Left lung (tissue), 10 donors: ENCODE measurements around the gene TMEM185A. TPM values are rescaled to one million over a fixed set of nuclear protein-coding genes. Genes with fewer than 3 reads are reported as not detected.

ENCODE experiments used
- ATAC-seq: fragments of 200-7000 bp; cut with Tn5 transposase; one replicate; pipeline ENCODE4 v1.9.1; 2020; ENCODE audit warnings: moderate library complexity
- DNase-seq, 4 donors: peaks; one replicate each; pipeline ENCODE4 v3.0.0-alpha.2; 2013 to 2020
- H3K27ac ChIP-seq, 2 donors: fragments of 200-600 bp; sonication (generic) in 1 of 2; one replicate each; pipeline versions ENCODE4 v1.5.0 to v1.8.0; 2020 to 2021
- H3K27me3 ChIP-seq, 2 donors: fragments of 200-600 bp; sonication (generic) in 1 of 2; one replicate each; pipeline versions ENCODE4 v1.5.0 to v1.8.0; 2020 to 2021
- H3K36me3 ChIP-seq, 2 donors: fragments of 200-600 bp; sonication (generic) in 1 of 2; one replicate each; pipeline versions ENCODE4 v1.5.0 to v1.8.0; 2020 to 2021
- H3K4me1 ChIP-seq, 2 donors: fragments of 200-600 bp; one replicate each; pipeline ENCODE4 v1.8.0; 2021
- H3K4me3 ChIP-seq, 2 donors: fragments of 200-600 bp; sonication (generic) in 1 of 2; one replicate each; pipeline versions ENCODE4 v1.5.0 to v1.8.0; 2020 to 2021; ENCODE audit warnings: mild to moderate bottlenecking in 1 of 2
- H3K9me3 ChIP-seq, 2 donors: fragments of 200-600 bp; sonication (generic) in 1 of 2; one replicate each; pipeline versions ENCODE4 v1.5.0 to v1.8.0; 2020 to 2021
- intact Hi-C, 2 donors: fragments of 100-400 bp; cut with DNase I; formaldehyde crosslinking; loops; one replicate each; pipeline versions ENCODE4 v1.11.2 to v1.14.2; 2022
- polyA plus RNA-seq, 6 donors: library from polyadenylated mRNA; unstranded; fragments of 120-200 nt; gene quantifications; one replicate each; pipeline ENCODE4 v1.2.1, GENCODE V29; 2013; ENCODE audit not compliant: insufficient read length in 6 of 6
- total RNA-seq, 2 donors: library from RNA; stranded (reverse); fragmentation: NEBNext Ultra II Directional; extraction: Animal tissue kit (Norgen Biotek cat#: 25700); gene quantifications; one replicate each; pipeline ENCODE4 v1.2.1, GENCODE V29; 2021
- TF ChIP-seq, protein P1 (sequence below), 2 donors: fragments of 200-600 bp; sonication (generic) in 1 of 2; IDR thresholded peaks; one replicate each; pipeline versions ENCODE4 v1.5.0 to v1.8.0; 2021; ENCODE audit warnings: antibody characterized with exemption in 2 of 2
- donor health status: DM: no; HTN: yes; CAD: no.
- donor health status: DM: no; HTN: no; CAD: no.

Gene TMEM185A
- total and polyA plus RNA-seq, 8 donors: 20.0 to 41.6 (median 39.6) TPM

DNA sequence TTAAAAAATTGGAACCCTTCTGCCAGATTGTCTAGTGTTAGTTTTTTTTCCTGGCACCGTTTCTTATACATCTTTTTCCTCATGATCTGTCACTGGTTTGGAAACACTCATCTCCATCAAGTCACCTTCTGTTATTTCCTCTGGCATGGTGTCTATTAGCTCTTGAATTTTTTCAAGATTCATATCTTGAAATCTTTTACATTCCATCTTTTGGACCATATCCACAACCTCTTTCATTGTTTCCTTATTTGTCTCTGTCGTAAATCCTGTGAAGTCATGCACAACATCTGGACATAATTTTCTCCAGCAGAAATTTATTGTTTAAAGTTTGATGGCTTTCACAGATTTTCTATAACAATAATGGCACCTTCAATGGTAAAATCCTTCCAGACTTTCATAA, 10.2 kb upstream of the TMEM185A start:
- Histone ChIP-seq H3K4me3 (no peak overlapping the region), H3K36me3 (no peaks in the 10 kb centered on the region), H3K27ac (no peak overlapping the region), H3K9me3 (no peaks in the 10 kb centered on the region), H3K27me3 (no peaks in the 10 kb centered on the region), H3K4me1 (no peaks in the 10 kb centered on the region)
- TF ChIP-seq, protein P1, sequence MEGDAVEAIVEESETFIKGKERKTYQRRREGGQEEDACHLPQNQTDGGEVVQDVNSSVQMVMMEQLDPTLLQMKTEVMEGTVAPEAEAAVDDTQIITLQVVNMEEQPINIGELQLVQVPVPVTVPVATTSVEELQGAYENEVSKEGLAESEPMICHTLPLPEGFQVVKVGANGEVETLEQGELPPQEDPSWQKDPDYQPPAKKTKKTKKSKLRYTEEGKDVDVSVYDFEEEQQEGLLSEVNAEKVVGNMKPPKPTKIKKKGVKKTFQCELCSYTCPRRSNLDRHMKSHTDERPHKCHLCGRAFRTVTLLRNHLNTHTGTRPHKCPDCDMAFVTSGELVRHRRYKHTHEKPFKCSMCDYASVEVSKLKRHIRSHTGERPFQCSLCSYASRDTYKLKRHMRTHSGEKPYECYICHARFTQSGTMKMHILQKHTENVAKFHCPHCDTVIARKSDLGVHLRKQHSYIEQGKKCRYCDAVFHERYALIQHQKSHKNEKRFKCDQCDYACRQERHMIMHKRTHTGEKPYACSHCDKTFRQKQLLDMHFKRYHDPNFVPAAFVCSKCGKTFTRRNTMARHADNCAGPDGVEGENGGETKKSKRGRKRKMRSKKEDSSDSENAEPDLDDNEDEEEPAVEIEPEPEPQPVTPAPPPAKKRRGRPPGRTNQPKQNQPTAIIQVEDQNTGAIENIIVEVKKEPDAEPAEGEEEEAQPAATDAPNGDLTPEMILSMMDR (IDR thresholded peaks at IDR 0.05): no peak
- intact Hi-C loops: no loop called here
- ATAC-seq: no peak
- no peak for DNase-seq

DNA sequence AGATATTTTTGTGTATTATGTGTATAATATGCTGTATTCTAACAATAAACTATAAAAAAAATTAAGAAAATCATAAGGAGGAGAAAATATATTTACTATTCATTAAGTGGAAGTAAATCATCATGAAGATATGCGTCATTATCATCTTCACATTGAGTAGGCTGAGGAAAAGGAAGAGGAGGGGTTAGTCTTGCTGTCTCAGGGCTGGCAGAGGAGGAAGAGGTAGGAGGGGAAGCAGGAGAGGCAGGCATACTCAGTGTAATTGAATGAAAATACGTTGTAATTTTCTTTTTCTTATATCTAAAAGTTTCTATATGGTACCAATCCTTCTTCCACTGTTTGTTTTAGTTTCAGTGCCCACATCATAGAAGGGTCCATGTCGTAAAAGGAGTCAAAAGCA, 9.8 kb upstream of the TMEM185A start:
- intact Hi-C loops: no loop called here
- Histone ChIP-seq H3K4me3 (no peak overlapping the region), H3K27me3 (no peaks in the 10 kb centered on the region), H3K27ac (no peak overlapping the region), H3K9me3 (no peaks in the 10 kb centered on the region), H3K36me3 (no peaks in the 10 kb centered on the region), H3K4me1 (no peaks in the 10 kb centered on the region)
- ATAC-seq (no peak), DNase-seq (no peak)
- TF ChIP-seq, protein P1 (IDR thresholded peaks at IDR 0.05): no peak

DNA sequence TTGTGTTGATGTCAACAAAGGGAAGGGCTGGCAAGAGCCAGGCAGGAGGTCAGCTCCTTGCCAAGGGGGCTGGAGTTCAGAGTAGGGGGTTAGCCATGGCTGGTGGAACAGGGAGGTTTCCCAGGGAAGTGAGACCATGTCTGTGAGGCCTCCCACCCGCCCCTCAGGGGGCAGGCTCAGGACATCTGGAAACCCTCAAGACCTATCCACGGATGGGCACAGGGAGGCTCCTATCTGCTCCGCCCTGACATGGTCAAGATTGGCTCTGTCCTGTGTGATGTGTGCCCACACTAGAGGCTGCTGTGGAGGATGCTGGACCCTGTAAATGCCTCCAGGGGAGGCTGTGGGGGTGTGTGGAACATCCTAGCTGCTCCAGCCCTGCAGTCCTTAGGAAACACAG, 8.0 kb upstream of the TMEM185A start:
- H3K27ac ChIP-seq: no peak overlapping the region
- no peaks in the 10 kb centered on the region for H3K4me1 ChIP-seq
- no peak overlapping the region for H3K4me3 ChIP-seq
- ATAC-seq (no peak), DNase-seq (no peak)
- H3K27me3 ChIP-seq: no peaks in the 10 kb centered on the region
- H3K9me3 ChIP-seq: no peaks in the 10 kb centered on the region
- TF ChIP-seq, protein P1 (IDR thresholded peaks at IDR 0.05): no peak
- intact Hi-C loops: no loop called here
- no peaks in the 10 kb centered on the region for H3K36me3 ChIP-seq

DNA sequence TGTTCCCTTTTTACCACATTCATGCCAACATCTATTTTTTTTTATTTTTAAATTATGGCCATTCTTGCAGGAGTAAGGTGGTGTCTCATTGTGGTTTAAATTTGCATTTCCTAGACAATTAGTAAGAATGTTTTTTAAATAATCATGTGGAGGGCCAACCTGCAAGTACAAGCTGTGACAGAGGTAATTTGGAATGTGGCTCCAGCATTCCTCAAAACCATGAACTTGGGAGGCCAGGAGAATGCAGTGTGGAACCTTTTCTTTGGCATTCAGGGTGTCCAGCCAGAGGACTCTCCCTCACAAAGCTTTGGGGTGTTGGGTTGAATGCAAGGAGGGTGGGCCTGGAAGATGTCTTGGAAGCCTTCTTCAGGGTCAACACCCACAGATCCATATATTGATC, 7.3 kb upstream of the TMEM185A start:
- no peak for DNase-seq
- intact Hi-C loops: no loop called here
- ATAC-seq: no peak
- Histone ChIP-seq H3K27me3 (no peaks in the 10 kb centered on the region), H3K27ac (no peak overlapping the region), H3K4me1 (no peaks in the 10 kb centered on the region), H3K4me3 (no peak overlapping the region), H3K9me3 (no peaks in the 10 kb centered on the region), H3K36me3 (no peaks in the 10 kb centered on the region)
- TF ChIP-seq, protein P1 (IDR thresholded peaks at IDR 0.05): no peak

DNA sequence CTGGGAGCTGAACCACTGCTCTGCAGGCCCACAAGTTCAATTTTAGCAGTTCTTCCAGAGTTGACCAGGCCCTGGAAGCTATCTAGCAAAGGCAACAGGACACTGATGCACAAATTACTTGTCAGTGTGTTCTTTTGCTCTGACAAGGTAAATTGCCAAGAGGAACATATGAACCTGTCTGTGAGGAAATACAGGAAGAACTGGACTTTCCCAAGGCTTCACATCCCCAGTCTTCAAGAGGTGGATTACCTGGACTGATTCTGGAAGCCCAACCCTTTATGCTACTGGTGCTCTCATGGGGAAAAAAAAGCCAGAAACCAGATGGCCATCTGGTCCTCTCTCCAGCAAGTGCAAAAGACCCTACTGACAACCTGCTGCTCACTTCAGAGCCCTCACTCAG, 1.9 kb upstream of the TMEM185A start:
- H3K27ac ChIP-seq: no peak overlapping the region
- ATAC-seq: no peak
- TF ChIP-seq, protein P1 (IDR thresholded peaks at IDR 0.05): no peak
- no peak overlapping the region for H3K4me3 ChIP-seq
- intact Hi-C loops: no loop called here
- no peaks in the 10 kb centered on the region for H3K36me3 ChIP-seq
- no peak for DNase-seq
- no peaks in the 10 kb centered on the region for H3K9me3 ChIP-seq
- H3K27me3 ChIP-seq: no peaks in the 10 kb centered on the region
- peaks cover 0 to 7% of the 10 kb centered on the region in 2 donors for H3K4me1 ChIP-seq
